GM18873 (cell line): ENCODE results near the gene RAB9B.

ENCODE experiments used
- ATAC-seq: cut with Tn5 transposase; IDR thresholded peaks from one replicate; pipeline ENCODE4 v1.9.1; 2021; ENCODE audit warnings: mild to moderate bottlenecking, moderate library complexity, moderate number of reproducible peaks; ENCODE audit not compliant: unreplicated experiment, low FRiP score

RAB9B gene

GRCh38 chrX:103774070-103774642 lies 57.9 kb downstream of the RAB9B start:
- ATAC-seq = no peak

GRCh38 chrX:103773445-103773844 lies 58.6 kb downstream of the RAB9B start:
- no peak for ATAC-seq
